ENCODE data around the gene DPYSL3. TPM values are rescaled to one million over a fixed set of nuclear protein-coding genes. Genes with fewer than 3 reads are reported as not detected.
"Not testable (repeated sequence)": the region's sequence is repeated elsewhere in the genome, so short reads cannot be mapped to it uniquely, and the experiment has no call there.

DPYSL3 gene
- polyA plus RNA-seq (ENCODE audit: insufficient read length in 4 of 4) = 100 to 1,000 TPM in 1 of 4 donors, 10 to 100 TPM in 3; 32.9 to 171 (median 45.5) TPM

- DNase-seq (ENCODE audit: low read depth in 4 of 4, low spot score in 3 of 4) = peak in 1 of 4 donors; percentile 30
Measured at GRCh38 chr5:147509710-147510651, at the start of gene DPYSL3. Gene DPYSL3, minus strand, starts transcription at chr5:147510068. Its CDS starts 210 bp downstream, at chr5:147509858.

DNA sequence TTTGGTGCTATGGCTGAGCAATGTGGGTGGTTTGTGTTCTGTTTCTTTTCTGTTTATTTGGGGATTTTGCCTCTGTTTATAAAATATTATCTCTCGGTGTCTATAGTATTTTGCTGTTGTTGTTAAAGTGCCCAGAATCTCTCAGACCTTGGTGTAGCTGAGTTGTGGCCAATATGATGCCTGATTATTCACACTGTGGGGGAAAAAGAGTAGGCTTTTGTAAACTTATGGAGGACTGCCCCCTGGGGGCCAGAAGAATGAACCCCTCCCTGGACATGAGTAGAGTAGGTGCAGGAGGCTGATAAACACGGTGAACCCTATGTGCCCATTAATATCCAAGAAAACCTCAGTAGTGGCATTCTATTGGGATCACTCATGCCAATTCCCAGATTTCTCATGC lies 49.0 kb upstream of the DPYSL3 start:
- no peak for DNase-seq (ENCODE audit: low read depth in 4 of 4, low spot score in 3 of 4)

DNA sequence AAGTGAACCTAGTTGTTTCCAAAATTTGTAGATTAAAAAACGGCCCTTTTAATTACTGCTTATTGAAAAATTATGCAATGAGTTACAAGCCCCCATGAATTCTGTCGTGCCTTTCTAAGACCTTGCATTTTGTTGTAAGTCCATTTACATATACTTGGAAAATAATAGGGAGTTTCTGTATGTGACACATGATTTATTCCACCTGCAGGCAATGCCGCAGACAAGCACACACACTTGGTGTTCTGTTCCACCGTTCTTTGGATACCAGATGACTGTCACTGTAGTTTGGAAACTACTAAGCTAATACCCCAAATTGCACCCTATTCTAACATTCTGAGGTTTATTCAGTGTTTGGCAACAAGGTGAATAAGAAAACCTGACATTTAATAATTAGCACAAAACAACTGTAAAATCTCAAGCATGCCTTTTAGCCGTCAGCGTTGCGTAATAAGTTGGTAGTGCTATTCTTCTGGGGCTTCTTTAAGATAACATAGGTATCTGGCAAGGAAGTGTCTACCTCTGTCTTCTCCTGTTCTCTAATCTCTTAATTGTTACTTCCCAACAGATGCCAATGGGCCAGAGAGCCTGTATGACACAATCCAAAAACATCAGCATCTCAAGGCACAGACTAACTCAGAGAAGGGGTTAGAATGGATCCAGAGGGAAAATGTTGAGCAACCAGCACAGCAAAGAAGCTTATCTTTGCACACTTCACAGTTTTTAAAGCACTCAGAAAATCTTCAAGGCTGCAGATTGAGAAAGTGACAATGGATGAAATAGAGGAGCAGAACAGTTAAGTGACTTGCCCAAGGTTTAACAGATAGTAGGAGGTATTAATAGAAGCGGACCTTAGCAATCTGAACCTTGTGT lies 48.2 kb upstream of the DPYSL3 start:
- no peak for DNase-seq (ENCODE audit: low read depth in 4 of 4, low spot score in 3 of 4)

GRCh38 chr5:147555176-147555575 lies 45.3 kb upstream of the DPYSL3 start:
- no peak for DNase-seq (ENCODE audit: low read depth in 4 of 4, low spot score in 3 of 4)

DNA sequence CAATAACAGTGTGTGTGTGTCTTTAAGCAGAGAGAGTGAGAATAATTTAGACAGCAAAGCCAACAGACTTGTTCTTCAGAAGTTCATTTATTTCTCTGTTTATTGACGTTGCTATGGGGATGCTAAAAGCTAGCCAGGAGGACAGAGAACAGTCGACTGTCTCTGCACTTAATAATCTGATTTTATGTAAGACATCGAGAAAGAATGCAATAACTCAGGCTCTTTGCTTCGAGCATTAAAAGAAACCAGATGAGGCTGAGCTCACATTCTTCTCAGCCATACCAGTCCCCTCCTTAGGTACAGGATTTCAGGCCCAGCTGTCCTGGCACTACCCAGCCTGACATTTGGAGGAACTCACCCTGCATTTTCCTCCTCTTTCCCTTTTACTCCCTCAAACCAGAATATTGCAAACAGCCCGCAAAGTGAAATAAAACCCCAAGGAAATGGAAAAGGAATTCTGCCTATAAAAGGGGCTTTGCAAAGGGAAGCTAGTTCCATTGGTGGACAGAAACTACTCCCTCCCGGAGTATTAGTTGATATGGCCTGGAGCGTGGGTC lies 44.5 kb upstream of the DPYSL3 start:
- DNase-seq (ENCODE audit: low read depth in 4 of 4, low spot score in 3 of 4) = peak in 2 of 4 donors; percentile 29 to 40

GRCh38 chr5:147553817-147554216 lies 43.9 kb upstream of the DPYSL3 start:
- not testable (repeated sequence) for DNase-seq (ENCODE audit: low read depth in 4 of 4, low spot score in 3 of 4)

DNA sequence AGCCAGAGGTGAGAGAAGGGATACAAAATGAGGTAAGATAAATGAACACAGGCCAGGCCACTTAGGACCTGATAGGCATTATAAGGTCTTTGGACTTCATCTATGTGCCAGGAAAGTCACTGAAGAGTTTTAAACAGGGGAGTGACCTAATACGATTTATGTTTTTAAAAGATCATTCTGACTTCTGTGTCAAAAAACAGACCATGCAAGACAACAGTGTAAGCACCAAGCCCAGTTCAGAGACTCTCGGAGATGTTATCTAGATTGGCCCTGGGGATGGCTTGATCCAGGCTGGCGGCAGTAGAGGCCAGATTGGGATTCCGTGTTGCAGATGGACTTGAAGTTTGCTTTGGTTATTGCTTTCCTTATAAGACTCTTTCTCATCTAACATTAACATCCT lies 43.0 kb upstream of the DPYSL3 start:
- no peak for DNase-seq (ENCODE audit: low read depth in 4 of 4, low spot score in 3 of 4)

GRCh38 chr5:147551677-147552076 lies 41.8 kb upstream of the DPYSL3 start:
- DNase-seq (ENCODE audit: low read depth in 4 of 4, low spot score in 3 of 4) = no peak

- no peak for DNase-seq (ENCODE audit: low read depth in 4 of 4, low spot score in 3 of 4)
Measured at GRCh38 chr5:147547730-147548129, 37.9 kb upstream of the DPYSL3 start.

DNA sequence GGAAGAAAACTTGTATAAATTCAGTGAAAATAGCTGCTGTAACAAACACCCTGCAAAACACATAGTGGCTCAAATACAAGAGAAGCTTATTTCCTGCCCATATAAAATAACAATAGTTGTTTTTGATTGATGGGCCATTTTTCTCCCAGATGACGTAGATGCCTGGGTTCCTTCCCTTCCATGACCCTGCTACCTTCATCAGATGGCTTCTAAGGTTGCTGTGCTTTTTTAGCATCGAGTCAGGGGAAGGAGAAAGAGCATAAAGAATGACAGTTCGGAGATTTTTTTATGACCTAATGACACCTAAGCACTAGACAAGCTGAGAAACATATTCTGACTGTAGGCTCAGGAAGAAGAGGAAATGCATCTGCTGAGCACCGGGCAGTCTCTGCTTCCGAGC lies 34.7 kb upstream of the DPYSL3 start:
- DNase-seq (ENCODE audit: low read depth in 4 of 4, low spot score in 3 of 4) = no peak

- DNase-seq (ENCODE audit: low read depth in 4 of 4, low spot score in 3 of 4) = no peak
Measured at GRCh38 chr5:147539053-147539452, 29.2 kb upstream of the DPYSL3 start.

GRCh38 chr5:147538236-147538635 lies 28.4 kb upstream of the DPYSL3 start:
- no peak for DNase-seq (ENCODE audit: low read depth in 4 of 4, low spot score in 3 of 4)

DNA sequence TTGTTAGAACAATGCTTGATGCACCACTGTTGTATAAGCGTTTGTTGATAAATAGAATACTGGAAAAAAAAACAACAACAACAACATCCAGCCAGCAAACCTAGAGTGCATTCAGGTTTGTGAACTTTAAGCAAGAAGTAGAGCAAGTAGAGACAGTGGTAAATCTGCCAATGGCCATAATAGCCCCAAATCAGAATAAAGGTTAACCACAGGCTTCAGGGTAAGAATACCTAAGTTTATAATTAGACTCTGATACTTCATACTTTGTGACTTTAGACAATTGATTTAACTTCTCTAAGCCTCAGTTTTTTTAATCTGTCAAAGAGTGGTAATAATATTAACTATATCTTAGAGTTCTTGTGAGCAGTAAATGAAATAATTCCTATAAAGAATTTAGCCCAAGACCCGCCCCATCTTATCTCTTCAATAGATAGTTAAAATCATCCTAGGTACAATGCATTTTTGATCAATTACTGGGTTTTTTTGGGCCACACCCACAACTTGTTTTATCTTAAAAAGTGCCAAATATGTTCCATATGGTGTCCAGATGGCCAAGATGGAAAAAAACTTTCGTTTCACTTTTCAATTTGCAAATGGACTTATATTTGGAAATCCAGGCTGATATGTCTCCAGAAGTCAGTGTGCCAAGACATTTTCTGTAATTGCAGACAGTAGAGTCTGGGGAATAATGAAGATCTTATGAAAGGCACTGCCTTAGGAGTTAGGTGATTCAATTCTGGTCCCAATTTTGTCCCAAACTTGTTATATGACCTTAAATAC lies 24.5 kb upstream of the DPYSL3 start:
- DNase-seq (ENCODE audit: low read depth in 4 of 4, low spot score in 3 of 4) = no peak

- DNase-seq (ENCODE audit: low read depth in 4 of 4, low spot score in 3 of 4) = no peak
Measured at GRCh38 chr5:147532156-147532555, 22.3 kb upstream of the DPYSL3 start.

DNA sequence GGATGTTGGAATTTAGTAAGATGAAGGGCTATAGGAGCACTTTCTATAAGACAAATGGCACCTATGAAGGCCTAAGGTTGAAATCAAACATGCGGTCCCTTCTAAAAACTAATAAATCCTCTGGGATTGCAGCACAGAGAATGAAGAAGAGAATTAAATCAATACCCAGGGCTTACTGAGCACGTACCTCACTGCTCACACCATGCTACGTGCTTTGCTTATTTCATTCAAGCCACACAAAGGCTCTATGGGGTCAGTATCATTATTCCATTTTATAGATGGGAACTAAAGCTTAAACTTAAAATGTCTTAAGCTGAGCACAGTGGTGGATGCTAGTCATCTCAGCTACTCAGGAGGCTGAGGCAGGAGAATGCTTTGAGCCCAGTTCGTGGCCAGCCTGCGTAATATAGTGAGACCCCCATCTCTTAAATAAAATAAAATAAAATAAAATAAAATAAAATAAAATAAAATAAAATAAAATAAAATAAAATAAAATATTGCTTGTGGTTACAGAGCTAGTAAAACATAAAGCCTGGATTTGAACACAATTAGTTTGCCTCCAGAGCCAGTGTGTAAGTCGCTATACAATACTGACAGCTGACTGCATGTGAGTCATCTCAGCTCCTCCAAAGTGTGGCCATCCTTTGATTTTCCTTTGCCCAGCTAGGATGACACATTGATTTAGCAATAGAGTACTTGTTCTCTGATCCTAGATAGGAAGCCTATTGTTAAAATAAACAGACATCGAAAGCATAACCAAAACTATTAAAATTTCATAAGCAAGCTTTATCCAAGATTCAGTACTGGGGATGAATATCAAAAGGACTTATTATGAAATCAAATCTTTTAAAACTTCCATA lies 20.9 kb upstream of the DPYSL3 start:
- DNase-seq (ENCODE audit: low read depth in 4 of 4, low spot score in 3 of 4) = no peak

GRCh38 chr5:147523069-147523468 lies 13.2 kb upstream of the DPYSL3 start:
- DNase-seq (ENCODE audit: low read depth in 4 of 4, low spot score in 3 of 4) = no peak

- no peak for DNase-seq (ENCODE audit: low read depth in 4 of 4, low spot score in 3 of 4)
Measured at GRCh38 chr5:147522435-147522834, 12.6 kb upstream of the DPYSL3 start.

- no peak for DNase-seq (ENCODE audit: low read depth in 4 of 4, low spot score in 3 of 4)
Measured at GRCh38 chr5:147520450-147520849, 10.6 kb upstream of the DPYSL3 start.

GRCh38 chr5:147519380-147519779 lies 9.5 kb upstream of the DPYSL3 start:
- no peak for DNase-seq (ENCODE audit: low read depth in 4 of 4, low spot score in 3 of 4)
